IMR-90 (cell line): ENCODE data around the gene SNIP1. TPM values are rescaled to one million over a fixed set of nuclear protein-coding genes. Genes with fewer than 3 reads are reported as not detected.

Source experiments
- ATAC-seq: fragments of 200-7000 bp; cut with Tn5 transposase; 2 replicates; pipeline ENCODE4 v1.9.1; 2020; ENCODE audit warnings: low read depth, mild to moderate bottlenecking, moderate library complexity
- BruUV-seq: library from RNA; stranded (reverse); fragments of 400-500 nt; replicated peaks from 2 replicates; lab custom pipeline; 2021; lab: Mats Ljungman, UMichigan
- CTCF ChIA-PET: fragments of 300-600 bp; formaldehyde crosslinking; extraction: SDS; loops from one replicate; lab custom pipeline; 2021; ENCODE audit warnings: antibody characterized with exemption; lab: Yijun Ruan, JAX
- POLR2A ChIA-PET: fragments of 300-600 bp; sonication (Branson Sonifier 250); formaldehyde crosslinking; loops from one replicate; lab custom pipeline; 2022; ENCODE audit warnings: antibody characterized with exemption; ENCODE audit not compliant: unreplicated experiment; lab: Charles Lee
- DNase-seq: peaks from one replicate; pipeline ENCODE4 v3.0.0; 2013
- H2AFZ ChIP-seq: replicated peaks from 2 replicates; pipeline ENCODE3; 2013; ENCODE audit warnings: low read length, mild to moderate bottlenecking; ENCODE audit not compliant: poor library complexity
- H2AK5ac ChIP-seq: 2 replicates; pipeline ENCODE4 v1.6.1; 2013; ENCODE audit warnings: low read depth, low read length, inconsistent platforms
- H2AK9ac ChIP-seq: replicated peaks from 2 replicates; pipeline ENCODE3; 2013; ENCODE audit warnings: mild to moderate bottlenecking, low read depth, low read length, moderate library complexity; ENCODE audit not compliant: poor library complexity
- H2BK120ac ChIP-seq: 2 replicates; pipeline ENCODE4 v1.6.1; 2013; ENCODE audit warnings: low read depth, low read length, inconsistent platforms
- H2BK15ac ChIP-seq: 3 replicates; pipeline ENCODE4 v1.6.1; 2013; ENCODE audit warnings: low read depth, low read length, inconsistent platforms
- H2BK20ac ChIP-seq: 2 replicates; pipeline ENCODE4 v1.6.1; 2013; ENCODE audit warnings: low read depth, mild to moderate bottlenecking, inconsistent platforms, low read length, moderate library complexity
- H2BK5ac ChIP-seq: 2 replicates; pipeline ENCODE4 v1.6.1; 2013; ENCODE audit warnings: mild to moderate bottlenecking, low read depth, low read length, inconsistent platforms; ENCODE audit not compliant: poor library complexity, severe bottlenecking
- H3K14ac ChIP-seq: replicated peaks from 2 replicates; pipeline ENCODE4 v1.6.1; 2013; ENCODE audit warnings: low read depth, low read length, inconsistent platforms
- H3K18ac ChIP-seq: 2 replicates; pipeline ENCODE4 v1.6.1; 2013; ENCODE audit warnings: low read depth, low read length, control low read depth
- H3K23ac ChIP-seq: 2 replicates; pipeline ENCODE4 v1.6.1; 2013; ENCODE audit warnings: low read depth, low read length, inconsistent platforms
- H3K27ac ChIP-seq: 2 replicates; pipeline ENCODE4 v1.5.1; 2013; ENCODE audit warnings: mild to moderate bottlenecking, control low read depth, low read length; ENCODE audit not compliant: insufficient read depth
- H3K27me3 ChIP-seq: 2 replicates; pipeline ENCODE4 v1.6.1; 2013; ENCODE audit warnings: low read length; ENCODE audit not compliant: control insufficient read depth, insufficient read depth
- H3K36me3 ChIP-seq: 2 replicates; pipeline ENCODE4 v1.6.1; 2013; ENCODE audit warnings: low read length, mixed read lengths; ENCODE audit not compliant: control insufficient read depth, insufficient read depth
- H3K4ac ChIP-seq: 2 replicates; pipeline ENCODE4 v1.6.1; 2013; ENCODE audit warnings: low read depth, low read length, inconsistent platforms
- H3K4me1 ChIP-seq: 2 replicates; pipeline ENCODE4 v1.6.1; 2013; ENCODE audit warnings: low read length, mixed read lengths; ENCODE audit not compliant: control insufficient read depth, insufficient read depth
- H3K4me2 ChIP-seq: 2 replicates; pipeline ENCODE4 v1.6.1; 2013; ENCODE audit warnings: low read depth, mild to moderate bottlenecking, control low read depth, low read length, moderate library complexity
- H3K4me3 ChIP-seq: 2 replicates; pipeline ENCODE4 v1.5.1; 2013; ENCODE audit warnings: low read depth, mild to moderate bottlenecking, control low read depth, low read length, moderate library complexity; ENCODE audit not compliant: insufficient read depth
- H3K56ac ChIP-seq: 2 replicates; pipeline ENCODE4 v1.6.1; 2013; ENCODE audit warnings: low read length, inconsistent platforms; ENCODE audit not compliant: insufficient read depth; ENCODE audit errors: extremely low read depth
- H3K79me1 ChIP-seq, 2 experiments: 2 replicates each; pipeline ENCODE4 v1.6.1; 2013; ENCODE audit warnings: low read length in 2 of 2, inconsistent platforms in 1 of 2, low read depth in 1 of 2
- H3K9ac ChIP-seq: 2 replicates; pipeline ENCODE4 v1.6.1; 2013; ENCODE audit warnings: low read depth, low read length, control low read depth
- H3K9me1 ChIP-seq: 2 replicates; pipeline ENCODE4 v1.6.1; 2013; ENCODE audit warnings: low read length, inconsistent platforms; ENCODE audit not compliant: insufficient read depth
- H3K9me3 ChIP-seq: 2 replicates; pipeline ENCODE4 v1.6.1; 2013; ENCODE audit warnings: low read length; ENCODE audit not compliant: control insufficient read depth, insufficient read depth
- H4K20me1 ChIP-seq: 2 replicates; pipeline ENCODE4 v1.6.1; 2013; ENCODE audit warnings: low read length, inconsistent platforms; ENCODE audit not compliant: insufficient read depth
- H4K5ac ChIP-seq: 2 replicates; pipeline ENCODE4 v1.6.1; 2013; ENCODE audit warnings: mild to moderate bottlenecking, low read depth, low read length, control low read depth
- H4K8ac ChIP-seq, 2 experiments: 2 replicates each; pipeline ENCODE4 v1.6.1; 2013; ENCODE audit warnings: low read depth in 2 of 2, low read length in 2 of 2, control low read depth in 1 of 2, inconsistent platforms in 1 of 2
- H4K91ac ChIP-seq: 2 replicates; pipeline ENCODE4 v1.6.1; 2013; ENCODE audit warnings: low read depth, low read length, inconsistent platforms; ENCODE audit not compliant: insufficient read depth
- CHD1 ChIP-seq: IDR thresholded peaks from 2 replicates; pipeline ENCODE4 v1.6.1; 2012; ENCODE audit warnings: low read depth, low read length, improper control_type of control experiment
- FOS ChIP-seq: fragments of 150-350 bp; IDR thresholded peaks from 2 replicates; pipeline ENCODE4 v1.6.1; 2016; ENCODE audit warnings: low read depth, low read length
- MAZ ChIP-seq: IDR thresholded peaks from 2 replicates; pipeline ENCODE4 v1.6.1; 2012; ENCODE audit warnings: low read depth, mild to moderate bottlenecking, low read length, improper control_type of control experiment, moderate library complexity, borderline replicate concordance
- MXI1 ChIP-seq: IDR thresholded peaks from 2 replicates; pipeline ENCODE4 v1.6.1; 2012; ENCODE audit warnings: low read depth, mild to moderate bottlenecking, low read length, moderate library complexity, borderline replicate concordance
- RAD21 ChIP-seq: IDR thresholded peaks from 2 replicates; pipeline ENCODE4 v1.6.1; 2012; ENCODE audit warnings: low read length, improper control_type of control experiment
- RFX5 ChIP-seq: IDR thresholded peaks from 2 replicates; pipeline ENCODE4 v1.8.0; 2012; ENCODE audit warnings: low read depth, mild to moderate bottlenecking, low read length, moderate library complexity
- WGBS, 2 experiments: methylation state at CpG; one replicate each; pipeline versions ENCODE4 v1.1.5 to v1.1.7; 2013; ENCODE audit warnings: missing lambda C conversion rate in 2 of 2; ENCODE audit not compliant: insufficient read length in 1 of 2; ENCODE audit errors: extremely low coverage in 2 of 2; 5-methylcytosine and 5-hydroxymethylcytosine counted together
- dilution Hi-C: fragments of 300-500 bp; cut with HindIII; formaldehyde crosslinking; loops from one replicate; pipeline ENCODE4 v1.14.3; 2018; ENCODE audit warnings: low sequenced_read_pairs; ENCODE audit not compliant: unreplicated experiment
- in situ Hi-C: fragments of 300-500 bp; cut with MboI; formaldehyde crosslinking; loops from 3 replicates; pipeline ENCODE4 v1.14.3; 2019; ENCODE audit warnings: low sequenced_read_pairs, inconsistent platforms, mixed read lengths
- intact Hi-C: fragments of 100-400 bp; cut with micrococcal nuclease; formaldehyde crosslinking; loops from 2 replicates; pipeline ENCODE4 v1.10.0; 2022
- polyA plus RNA-seq, 3 experiments: library from polyadenylated mRNA; depleted of rRNA; stranded (reverse); fragments of >200 nt; gene quantifications; 2 replicates each; pipeline ENCODE4 v1.2.3, GENCODE V29; 2012; ENCODE audit warnings: low replicate concordance in 1 of 3
- total RNA-seq: library from RNA; depleted of rRNA; stranded (reverse); fragments of >200 nt; gene quantifications from 2 replicates; pipeline ENCODE4 v1.2.3, GENCODE V29; 2012
- TF ChIP-seq, protein P1 (sequence below): conservative IDR thresholded peaks from 2 replicates; pipeline ENCODE4 v1.5.1; 2012; ENCODE audit warnings: mild to moderate bottlenecking, low read depth, low read length, improper control_type of control experiment

Gene SNIP1
- total and polyA plus RNA-seq, 2 of the 4 experiments (the other 2 are of a cell fraction), result 6.8 to 11.3 TPM

DNA sequence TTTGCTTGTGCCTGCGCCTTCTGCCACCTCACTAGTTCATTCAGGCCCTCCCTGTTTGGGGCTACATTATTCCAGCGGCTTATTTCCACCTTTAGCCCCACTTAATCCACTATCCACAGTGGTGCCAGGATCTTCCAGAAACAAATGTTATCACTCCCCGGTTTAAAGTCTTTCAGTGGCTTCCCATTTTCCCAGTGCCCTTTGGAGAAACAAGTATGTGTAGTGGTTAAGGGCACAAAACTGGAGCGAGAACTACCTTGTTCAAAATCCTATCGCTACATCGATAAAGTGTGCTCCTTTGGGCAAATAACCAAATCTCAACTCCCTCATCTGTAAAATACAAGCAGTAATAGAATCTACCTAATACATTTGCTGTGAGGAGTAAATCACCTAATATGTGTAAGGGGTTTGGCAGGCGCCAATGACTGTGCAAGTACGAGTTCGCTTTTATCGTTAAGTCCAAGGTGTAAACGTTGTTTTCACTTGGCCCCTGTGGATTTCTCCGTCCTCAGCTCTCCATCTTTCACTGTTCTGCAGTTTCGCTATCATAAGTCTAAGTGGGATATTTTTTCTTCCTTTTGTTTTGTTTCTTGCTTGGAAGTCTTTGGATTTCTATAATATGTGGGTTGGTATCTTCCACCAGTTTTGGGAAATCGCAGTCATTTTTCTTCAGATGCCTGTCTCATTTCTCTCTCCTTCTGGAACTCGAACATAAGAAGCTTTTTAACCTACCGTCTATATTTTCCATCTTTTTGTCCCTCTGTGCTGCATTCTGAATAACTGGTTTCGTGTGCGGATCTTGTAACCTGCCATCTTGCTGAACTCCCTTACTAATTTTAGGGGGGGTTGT, 38.7 kb downstream of the SNIP1 start:
- no peak overlapping the region; the same call in 1 of the 2 replicates for H2AK5ac ChIP-seq
- peaks cover 7 to 22% of the 10 kb centered on the region in 2 experiments; a peak in 3 of 4 replicates for H3K79me1 ChIP-seq
- peaks cover 2% of the 10 kb centered on the region; the same call in 1 of the 2 replicates for H3K4me1 ChIP-seq
- H3K56ac ChIP-seq, result peak overlapping the region; percentile 97
- peak overlapping the region; percentile 67 for H3K18ac ChIP-seq
- H2BK15ac ChIP-seq, result peak overlapping the region; percentile 93; the same call in 1 of the 3 replicates
- H4K20me1 ChIP-seq, result peaks cover 8% of the 10 kb centered on the region; the same call in 1 of the 2 replicates
- H2BK20ac ChIP-seq, result no peak overlapping the region
- peak overlapping the region; percentile 99 for H2AFZ ChIP-seq
- peak overlapping the region; percentile 94 for H2BK5ac ChIP-seq
- peaks cover 7% of the 10 kb centered on the region for H3K36me3 ChIP-seq
- no CpG with 5 or more reads among the region's 18 CpGs for WGBS, 2 experiments
- H3K9ac ChIP-seq, result peak overlapping the region; percentile 93
- BruUV-seq, result TSS peak; percentile 93
- CTCF ChIA-PET, result interaction anchor here (0.6 to 1.5 kb wide), 8 partner anchors 9 to 1325 kb away, joined by 3 to 10 read pairs (median 5); no protein-coding TSS in a partner anchor
- peak overlapping the region; percentile 71 for H3K4me3 ChIP-seq
- in situ Hi-C loops (no loop called here), dilution Hi-C loops (no loop called here), intact Hi-C loops (loop anchor here (2.0 kb wide), 3 partner anchors 19 to 167 kb away; no protein-coding TSS in a partner anchor)
- peak overlapping the region; percentile 99 for H3K14ac ChIP-seq
- peak overlapping the region; percentile 76 for H4K5ac ChIP-seq
- H3K9me1 ChIP-seq, result no peaks in the 10 kb centered on the region; the same call in 1 of the 2 replicates
- H3K27me3 ChIP-seq, result no peaks in the 10 kb centered on the region
- peak overlapping the region; percentile 94 for H4K91ac ChIP-seq
- no peaks in the 10 kb centered on the region for H3K9me3 ChIP-seq
- TF ChIP-seq MXI1 (no peak), RFX5 (no peak), MAZ (no peak), RAD21 (no peak), FOS (no peak), CHD1 (no peak)
- TF ChIP-seq, protein P1, sequence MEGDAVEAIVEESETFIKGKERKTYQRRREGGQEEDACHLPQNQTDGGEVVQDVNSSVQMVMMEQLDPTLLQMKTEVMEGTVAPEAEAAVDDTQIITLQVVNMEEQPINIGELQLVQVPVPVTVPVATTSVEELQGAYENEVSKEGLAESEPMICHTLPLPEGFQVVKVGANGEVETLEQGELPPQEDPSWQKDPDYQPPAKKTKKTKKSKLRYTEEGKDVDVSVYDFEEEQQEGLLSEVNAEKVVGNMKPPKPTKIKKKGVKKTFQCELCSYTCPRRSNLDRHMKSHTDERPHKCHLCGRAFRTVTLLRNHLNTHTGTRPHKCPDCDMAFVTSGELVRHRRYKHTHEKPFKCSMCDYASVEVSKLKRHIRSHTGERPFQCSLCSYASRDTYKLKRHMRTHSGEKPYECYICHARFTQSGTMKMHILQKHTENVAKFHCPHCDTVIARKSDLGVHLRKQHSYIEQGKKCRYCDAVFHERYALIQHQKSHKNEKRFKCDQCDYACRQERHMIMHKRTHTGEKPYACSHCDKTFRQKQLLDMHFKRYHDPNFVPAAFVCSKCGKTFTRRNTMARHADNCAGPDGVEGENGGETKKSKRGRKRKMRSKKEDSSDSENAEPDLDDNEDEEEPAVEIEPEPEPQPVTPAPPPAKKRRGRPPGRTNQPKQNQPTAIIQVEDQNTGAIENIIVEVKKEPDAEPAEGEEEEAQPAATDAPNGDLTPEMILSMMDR, result no peak
- H2BK120ac ChIP-seq, result peak overlapping the region; percentile 92
- peak overlapping the region; percentile 94 for H3K4me2 ChIP-seq
- POLR2A ChIA-PET, result no interaction called here
- peak overlapping the region; percentile 95 to 97 for H4K8ac ChIP-seq
- H2AK9ac ChIP-seq, result peak overlapping the region; percentile 84
- ATAC-seq (no peak), DNase-seq (no peak)
- peak overlapping the region; percentile 97 for H3K23ac ChIP-seq
- peak overlapping the region; percentile 97 for H3K4ac ChIP-seq
- H3K27ac ChIP-seq, result peak overlapping the region; percentile 93
